Measurements from ENCODE around the gene DOCK11. TPM values are rescaled to one million over a fixed set of nuclear protein-coding genes. Genes with fewer than 3 reads are reported as not detected.

The DOCK11 gene
- total RNA-seq, 2 donors from 2014 or later: 3.1 to 3.4 TPM

GRCh38 chrX:118569676-118570075 lies 74.1 kb downstream of the DOCK11 start:
- peaks cover 25% of the 10 kb centered on the region for H3K9me3 Mint-ChIP-seq
- H3K4me1 Mint-ChIP-seq: no peaks in the 10 kb centered on the region
- TF ChIP-seq, protein P1, sequence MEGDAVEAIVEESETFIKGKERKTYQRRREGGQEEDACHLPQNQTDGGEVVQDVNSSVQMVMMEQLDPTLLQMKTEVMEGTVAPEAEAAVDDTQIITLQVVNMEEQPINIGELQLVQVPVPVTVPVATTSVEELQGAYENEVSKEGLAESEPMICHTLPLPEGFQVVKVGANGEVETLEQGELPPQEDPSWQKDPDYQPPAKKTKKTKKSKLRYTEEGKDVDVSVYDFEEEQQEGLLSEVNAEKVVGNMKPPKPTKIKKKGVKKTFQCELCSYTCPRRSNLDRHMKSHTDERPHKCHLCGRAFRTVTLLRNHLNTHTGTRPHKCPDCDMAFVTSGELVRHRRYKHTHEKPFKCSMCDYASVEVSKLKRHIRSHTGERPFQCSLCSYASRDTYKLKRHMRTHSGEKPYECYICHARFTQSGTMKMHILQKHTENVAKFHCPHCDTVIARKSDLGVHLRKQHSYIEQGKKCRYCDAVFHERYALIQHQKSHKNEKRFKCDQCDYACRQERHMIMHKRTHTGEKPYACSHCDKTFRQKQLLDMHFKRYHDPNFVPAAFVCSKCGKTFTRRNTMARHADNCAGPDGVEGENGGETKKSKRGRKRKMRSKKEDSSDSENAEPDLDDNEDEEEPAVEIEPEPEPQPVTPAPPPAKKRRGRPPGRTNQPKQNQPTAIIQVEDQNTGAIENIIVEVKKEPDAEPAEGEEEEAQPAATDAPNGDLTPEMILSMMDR (conservative IDR thresholded peaks at IDR 0.05): no peak
- Histone ChIP-seq H3K9ac (ENCODE audit: extremely low read depth, low read length, poor library complexity, severe bottlenecking) (no peak overlapping the region), H3K4me3 (ENCODE audit: low read length) (no peak overlapping the region), H3K4me1 (ENCODE audit: control insufficient read depth, insufficient read depth, low read length) (no peaks in the 10 kb centered on the region), H3K36me3 (ENCODE audit: control insufficient read depth, insufficient read depth, low read length) (no peaks in the 10 kb centered on the region), H3K27ac (ENCODE audit: low read depth, low read length) (no peak overlapping the region), H3K9me3 (ENCODE audit: control insufficient read depth, low read length) (no peaks in the 10 kb centered on the region), H3K27me3 (ENCODE audit: control insufficient read depth, insufficient read depth, low read length, poor library complexity, severe bottlenecking) (no peaks in the 10 kb centered on the region)
- H3K27ac Mint-ChIP-seq: no peak overlapping the region
- no peak for DNase-seq
- H3K4me3 Mint-ChIP-seq: no peak overlapping the region
- H3K27me3 Mint-ChIP-seq (ENCODE audit: insufficient read depth): no peaks in the 10 kb centered on the region
- no peaks in the 10 kb centered on the region for H3K36me3 Mint-ChIP-seq (ENCODE audit: low read depth)
- 89 to 100% methylated on average over 1 to 2 of the region's 3 CpGs for WGBS, 2 experiments (ENCODE audit: insufficient coverage in 1 of 2, insufficient read length in 1 of 2)

DNA sequence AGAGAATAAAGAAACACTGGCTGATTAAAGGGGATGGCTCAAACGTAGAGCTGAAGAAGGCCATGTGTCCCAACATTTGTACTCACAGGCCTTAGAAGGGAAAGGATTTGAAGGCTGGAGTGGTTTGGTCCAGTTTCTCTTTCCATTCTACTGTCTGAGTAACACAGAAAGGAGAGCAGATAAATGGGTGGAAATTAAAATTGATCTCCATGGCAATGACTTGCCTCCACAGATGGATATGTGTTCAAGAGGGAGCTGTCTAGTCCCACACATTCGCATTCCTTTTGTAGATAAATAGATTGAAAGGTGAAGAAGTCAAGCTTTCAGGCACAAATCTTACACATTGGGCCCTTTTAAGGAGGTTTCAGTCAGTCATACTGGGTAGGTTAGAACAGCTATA lies 74.6 kb downstream of the DOCK11 start:
- no peak for DNase-seq
- Mint-ChIP-seq H3K36me3 (ENCODE audit: low read depth) (no peaks in the 10 kb centered on the region), H3K9me3 (peaks cover 25% of the 10 kb centered on the region), H3K4me1 (no peaks in the 10 kb centered on the region), H3K27me3 (ENCODE audit: insufficient read depth) (no peaks in the 10 kb centered on the region), H3K27ac (no peak overlapping the region), H3K4me3 (no peak overlapping the region)
- no peaks in the 10 kb centered on the region for H3K36me3 ChIP-seq (ENCODE audit: control insufficient read depth, insufficient read depth, low read length)
- TF ChIP-seq, protein P1 (conservative IDR thresholded peaks at IDR 0.05): no peak
- no peak overlapping the region for H3K9ac ChIP-seq (ENCODE audit: extremely low read depth, low read length, poor library complexity, severe bottlenecking)
- no peaks in the 10 kb centered on the region for H3K9me3 ChIP-seq (ENCODE audit: control insufficient read depth, low read length)
- no peaks in the 10 kb centered on the region for H3K4me1 ChIP-seq (ENCODE audit: control insufficient read depth, insufficient read depth, low read length)
- 86 to 88% methylated on average over 1 to 2 of the region's 2 CpGs for WGBS, 2 experiments (ENCODE audit: insufficient coverage in 1 of 2, insufficient read length in 1 of 2)
- H3K27me3 ChIP-seq (ENCODE audit: control insufficient read depth, insufficient read depth, low read length, poor library complexity, severe bottlenecking): no peaks in the 10 kb centered on the region
- no peak overlapping the region for H3K4me3 ChIP-seq (ENCODE audit: low read length)
- H3K27ac ChIP-seq (ENCODE audit: low read depth, low read length): no peak overlapping the region

DNA sequence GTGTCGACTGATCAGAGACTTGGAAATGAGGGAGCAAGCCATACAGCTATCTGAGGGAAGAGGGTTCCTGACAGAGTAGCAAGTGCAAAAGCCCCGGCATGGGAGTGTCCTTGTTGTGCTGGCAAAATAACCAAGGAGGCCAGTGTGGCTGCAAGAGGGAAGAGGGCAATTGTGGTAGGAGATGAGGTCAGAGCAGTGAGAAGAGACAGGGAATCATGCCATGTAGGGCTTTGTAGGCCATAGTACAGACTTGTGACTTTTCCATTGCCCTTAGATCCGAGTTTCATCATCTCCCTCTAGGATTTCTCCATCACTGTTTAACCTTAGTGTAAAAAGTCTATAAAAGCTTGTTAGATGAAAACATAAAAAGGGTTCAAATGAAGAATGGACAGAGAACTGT lies 76.2 kb downstream of the DOCK11 start:
- H3K9me3 ChIP-seq (ENCODE audit: control insufficient read depth, low read length): no peaks in the 10 kb centered on the region
- 94% methylated on average over 2 of the region's 3 CpGs; no CpG with 5 or more reads in 1 of the 2 experiments for WGBS, 2 experiments (ENCODE audit: insufficient coverage in 1 of 2, insufficient read length in 1 of 2)

More for the DNA sequence above, 76.2 kb downstream of the DOCK11 start:
- Mint-ChIP-seq H3K4me3 (no peak overlapping the region), H3K27ac (no peak overlapping the region), H3K4me1 (no peaks in the 10 kb centered on the region), H3K27me3 (ENCODE audit: insufficient read depth) (no peaks in the 10 kb centered on the region), H3K36me3 (ENCODE audit: low read depth) (no peaks in the 10 kb centered on the region), H3K9me3 (peaks cover 23% of the 10 kb centered on the region)
- H3K27ac ChIP-seq (ENCODE audit: low read depth, low read length): no peak overlapping the region
- no peak for DNase-seq
- no peaks in the 10 kb centered on the region for H3K4me1 ChIP-seq (ENCODE audit: control insufficient read depth, insufficient read depth, low read length)
- H3K9ac ChIP-seq (ENCODE audit: extremely low read depth, low read length, poor library complexity, severe bottlenecking): no peak overlapping the region
- no peaks in the 10 kb centered on the region for H3K27me3 ChIP-seq (ENCODE audit: control insufficient read depth, insufficient read depth, low read length, poor library complexity, severe bottlenecking)
- TF ChIP-seq, protein P1 (conservative IDR thresholded peaks at IDR 0.05): no peak
- no peak overlapping the region for H3K4me3 ChIP-seq (ENCODE audit: low read length)
- no peaks in the 10 kb centered on the region for H3K36me3 ChIP-seq (ENCODE audit: control insufficient read depth, insufficient read depth, low read length)
